Spleen (tissue), 7 donors: Measurements from ENCODE around the gene PPP1CC.

Experiments used
- CTCF ChIP-seq, 11 experiments: fragments of 200-600 bp in 7 of 11; fragments of 450-650 bp in 4 of 11; sonication (generic) in 4 of 11; IDR thresholded peaks in 8 of 11; conservative IDR thresholded peaks in 3 of 11; 1 replicate in 7 of 11; 2 replicates in 4 of 11; pipeline versions ENCODE4 v1.4.0 to v1.8.0; 2016 to 2021; ENCODE audit warnings: antibody characterized with exemption in 11 of 11, inconsistent platforms in 4 of 11, mild to moderate bottlenecking in 1 of 11
- POLR2A ChIP-seq, 3 donors: fragments of 450-650 bp; IDR thresholded peaks; one replicate each; pipeline ENCODE4 v1.5.1; 2017; ENCODE audit warnings: antibody characterized with exemption in 3 of 3, mild to moderate bottlenecking in 1 of 3
- POLR2AphosphoS5 ChIP-seq, 3 donors: sonication (generic); formaldehyde crosslinking; IDR thresholded peaks; one replicate each; pipeline ENCODE4 v1.5.1; 2017; ENCODE audit warnings: antibody characterized with exemption in 3 of 3
- donor health status: DM: no; HTN: no; CAD: no; lungs with moderate emphysema.
- donor health status: DM: no; HTN: no; CAD: no.
- donor health status: DM: no; HTN: no; CAD: no.

- TF ChIP-seq POLR2A (IDR thresholded peaks at IDR 0.05) (no peak), CTCF (IDR thresholded peaks at IDR 0.05 in 8 of 11, conservative IDR thresholded peaks at IDR 0.05 in 3 of 11) (no peak), POLR2AphosphoS5 (IDR thresholded peaks at IDR 0.05) (no peak)
Observed at GRCh38 chr12:110720516-110720915, 22.2 kb downstream of the PPP1CC start.
